NB4 (cell line): ENCODE data around the gene ERGIC1.

Experiments used
- CTCF ChIP-seq: IDR thresholded peaks from one replicate; pipeline ENCODE4 v1.5.1; 2012; ENCODE audit warnings: low read depth, low read length
- POLR2A ChIP-seq: IDR thresholded peaks from 2 replicates; pipeline ENCODE4 v1.6.1; 2011; ENCODE audit warnings: mild to moderate bottlenecking; ENCODE audit not compliant: insufficient read length; ENCODE audit errors: extremely low read depth

- no peak for TF ChIP-seq CTCF
- no peak for TF ChIP-seq POLR2A
Observed at GRCh38 chr5:172866802-172867748, 33.0 kb downstream of the ERGIC1 start.
